ENCODE results near the gene CYP2F1.
"Not testable (repeated sequence)": the region's sequence is repeated elsewhere in the genome, so short reads cannot be mapped to it uniquely, and the experiment has no call there.

The CYP2F1 gene

GRCh38 chr19:41127801-41128300 is 13.6 kb downstream of the CYP2F1 start:
- peak; percentile 57 for DNase-seq

GRCh38 chr19:41128692-41129091 is 14.5 kb downstream of the CYP2F1 start:
- DNase-seq, result no peak

GRCh38 chr19:41131186-41131585 is 17.0 kb downstream of the CYP2F1 start:
- DNase-seq, result no peak

GRCh38 chr19:41133260-41133659 is 19.0 kb downstream of the CYP2F1 start:
- DNase-seq, result no peak

GRCh38 chr19:41134616-41135015 is 20.4 kb downstream of the CYP2F1 start:
- DNase-seq, result no peak

- DNase-seq, result peak; percentile 23
Observed at GRCh38 chr19:41135390-41136384, 21.5 kb downstream of the CYP2F1 start.

GRCh38 chr19:41136636-41137455 is 22.6 kb downstream of the CYP2F1 start:
- no peak for DNase-seq

GRCh38 chr19:41144403-41144802 is 30.2 kb downstream of the CYP2F1 start:
- DNase-seq, result peak; percentile 76

GRCh38 chr19:41149831-41150230 is 35.6 kb downstream of the CYP2F1 start:
- no peak for DNase-seq

- not testable (repeated sequence) for DNase-seq
Observed at GRCh38 chr19:41150986-41151385, 36.8 kb downstream of the CYP2F1 start.

- DNase-seq, result no peak
Observed at GRCh38 chr19:41154060-41154459, 39.8 kb downstream of the CYP2F1 start.

- DNase-seq, result no peak
Observed at GRCh38 chr19:41156207-41156606, 42.0 kb downstream of the CYP2F1 start.

GRCh38 chr19:41159881-41160280 is 45.6 kb downstream of the CYP2F1 start:
- DNase-seq, result no peak

- no peak for DNase-seq
Observed at GRCh38 chr19:41161903-41162302, 47.7 kb downstream of the CYP2F1 start.

GRCh38 chr19:41166944-41167804 is 52.9 kb downstream of the CYP2F1 start:
- DNase-seq, result no peak

- DNase-seq, result no peak
Observed at GRCh38 chr19:41172297-41173164, 58.3 kb downstream of the CYP2F1 start.

GRCh38 chr19:41174297-41174928 is 60.2 kb downstream of the CYP2F1 start:
- DNase-seq, result no peak

GRCh38 chr19:41175801-41176777 is 61.9 kb downstream of the CYP2F1 start:
- peak; percentile 11 for DNase-seq

Data from activated CD4-positive, alpha-beta T cell treated with anti-CD3 and anti-CD28 coated beads for 1 hour (primary cell).